ENCODE measurements around the gene TCP11X2.
"Not testable (repeated sequence)": the region's sequence is repeated elsewhere in the genome, so short reads cannot be mapped to it uniquely, and the experiment has no call there.

TCP11X2 gene

DNA sequence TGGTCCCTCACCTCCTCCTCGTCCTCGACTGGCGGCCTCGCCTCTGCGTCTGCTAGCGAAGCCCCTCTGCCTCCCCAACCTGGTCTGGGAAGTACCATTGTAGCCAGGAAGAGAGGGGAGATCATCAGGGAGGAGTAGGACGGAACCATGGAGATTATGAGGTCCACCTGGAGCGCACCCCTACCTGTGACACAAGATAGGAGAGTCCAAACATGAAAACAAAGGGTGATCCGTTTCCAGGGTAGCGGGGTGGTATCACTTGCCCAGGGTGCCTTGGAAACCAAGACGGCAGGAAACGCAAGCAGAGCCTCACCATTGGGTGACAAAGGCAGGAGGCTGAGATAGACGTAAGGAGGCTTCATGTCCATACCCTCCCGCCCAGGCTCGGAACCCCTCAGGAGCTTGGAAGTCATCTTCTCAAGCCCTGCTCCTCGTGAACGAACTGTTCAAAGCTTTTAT is at the start of gene TCP11X2:
Gene TCP11X2 (minus strand): TSS at position 51 of the 459 bp plus-strand sequence.
- H3K4me3 Mint-ChIP-seq, H3K36me3 Mint-ChIP-seq, DNase-seq, CTCF ChIA-PET, H3K27me3 Mint-ChIP-seq, H3K27ac Mint-ChIP-seq, H3K9me3 Mint-ChIP-seq, H3K4me1 Mint-ChIP-seq: not testable (repeated sequence)

DNA sequence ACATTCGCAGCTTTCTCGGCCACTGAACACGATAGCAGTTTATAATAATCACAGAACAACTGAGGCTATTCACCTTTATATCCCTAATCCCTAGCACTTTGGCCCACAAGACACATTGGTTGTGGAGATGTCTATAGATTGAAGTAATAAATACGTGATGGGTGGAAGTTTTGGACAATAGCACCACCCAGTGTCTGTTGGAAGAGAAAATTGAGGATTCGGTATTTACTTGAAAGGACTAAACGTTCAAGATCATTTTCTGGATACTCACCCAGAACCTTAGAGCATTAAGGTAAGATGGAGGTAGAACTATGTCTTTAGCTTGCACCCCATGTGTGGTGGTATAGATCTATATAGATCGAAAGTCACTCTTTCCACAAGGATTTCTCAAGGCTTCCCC is 45.7 kb upstream of the TCP11X2 start:
- H3K36me3 Mint-ChIP-seq = no peaks in the 10 kb centered on the region

DNA sequence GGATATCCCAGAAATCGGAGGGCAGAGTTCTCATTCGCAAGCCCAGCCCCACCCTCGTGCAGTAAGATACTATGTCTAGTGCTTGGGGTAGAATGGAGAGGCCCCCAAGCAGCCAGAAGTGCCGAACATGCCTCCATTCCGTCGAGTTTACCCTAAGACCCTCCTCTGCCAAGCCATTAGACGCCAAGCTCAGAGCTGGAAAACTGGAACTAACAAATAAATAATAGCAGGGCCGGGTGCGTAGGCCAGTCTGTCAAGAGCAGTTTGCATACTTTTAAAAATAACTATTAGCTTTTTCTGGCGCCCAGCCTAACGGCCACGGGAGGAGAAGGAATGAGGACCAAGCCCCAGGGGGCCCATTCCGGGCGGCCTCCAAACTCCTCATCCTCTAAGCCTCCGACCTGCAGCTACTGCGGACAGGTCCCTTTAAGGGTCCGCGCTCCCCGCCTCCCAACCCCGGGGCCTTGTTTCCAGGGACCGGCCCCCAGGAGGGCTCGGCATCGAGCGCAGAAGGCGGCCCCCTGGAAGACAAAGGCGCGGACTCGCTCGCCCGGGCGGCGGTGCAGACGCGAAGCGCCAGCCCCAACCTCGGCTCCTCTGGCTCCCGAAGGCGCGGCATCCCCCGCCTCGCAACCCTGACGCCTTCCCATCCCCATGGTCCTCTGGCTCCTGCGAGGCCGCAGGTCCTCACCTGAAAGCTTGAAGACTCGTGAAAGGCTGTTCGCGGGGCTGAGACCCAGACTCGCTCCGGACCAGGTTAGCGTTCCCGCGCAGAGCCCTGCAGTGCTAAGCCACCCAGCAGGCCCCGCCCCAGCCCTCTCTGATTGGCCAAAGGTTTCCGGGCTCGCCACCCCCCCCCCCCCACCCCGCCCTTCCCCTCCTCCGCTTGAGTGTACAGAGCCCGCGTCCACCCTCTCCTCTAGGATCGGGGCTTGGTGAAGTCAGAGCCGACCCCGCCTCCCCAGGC is 44.6 kb upstream of the TCP11X2 start, which contains the start of gene TMSB15A:
Gene TMSB15A (minus strand): TSS at position 765 of the 967 bp plus-strand sequence.
- H3K4me3 Mint-ChIP-seq = peak within 1 kb of the TSS; percentile 69
- H3K4me1 Mint-ChIP-seq = peaks cover 12% of the 10 kb centered on the region
- CTCF ChIA-PET = no interaction called here
- peaks cover 24% of the 10 kb centered on the region for H3K27me3 Mint-ChIP-seq
- no peaks in the 10 kb centered on the region for H3K9me3 Mint-ChIP-seq
- DNase-seq = peak; percentile 65
- H3K36me3 Mint-ChIP-seq = no peaks in the 10 kb centered on the region
- H3K27ac Mint-ChIP-seq = no peak within 1 kb of the TSS

More for the DNA sequence above, 45.7 kb upstream of the TCP11X2 start:
- DNase-seq = no peak
- peaks cover 24% of the 10 kb centered on the region for H3K27me3 Mint-ChIP-seq
- peaks cover 12% of the 10 kb centered on the region for H3K4me1 Mint-ChIP-seq
- no peak overlapping the region for H3K4me3 Mint-ChIP-seq
- no peaks in the 10 kb centered on the region for H3K9me3 Mint-ChIP-seq
- H3K27ac Mint-ChIP-seq = no peak overlapping the region
- CTCF ChIA-PET = no interaction called here

DNA sequence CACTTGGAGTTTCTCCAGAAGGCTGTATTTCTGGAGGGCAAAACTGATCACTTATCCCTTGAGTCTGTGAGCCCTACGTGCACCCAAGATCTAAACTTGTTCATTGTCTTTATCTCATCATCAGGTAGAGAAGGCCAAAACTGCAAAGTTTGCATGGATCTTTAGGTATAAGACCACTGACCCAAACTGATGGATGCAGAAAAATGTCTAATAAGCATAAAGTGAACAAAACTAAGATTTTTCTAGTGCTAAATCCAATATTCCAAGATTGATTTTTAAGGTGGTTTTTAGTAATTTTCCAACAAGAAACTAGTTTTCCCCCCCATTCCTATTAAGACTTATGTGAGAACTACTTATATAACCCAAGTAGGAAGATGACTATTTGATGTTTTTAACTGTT is 42.9 kb upstream of the TCP11X2 start:
- H3K4me1 Mint-ChIP-seq = peaks cover 12% of the 10 kb centered on the region
- H3K36me3 Mint-ChIP-seq = no peaks in the 10 kb centered on the region
- H3K4me3 Mint-ChIP-seq = no peak overlapping the region
- no peaks in the 10 kb centered on the region for H3K9me3 Mint-ChIP-seq
- DNase-seq = no peak
- CTCF ChIA-PET = no interaction called here
- H3K27me3 Mint-ChIP-seq = peaks cover 27% of the 10 kb centered on the region
- H3K27ac Mint-ChIP-seq = no peak overlapping the region

DNA sequence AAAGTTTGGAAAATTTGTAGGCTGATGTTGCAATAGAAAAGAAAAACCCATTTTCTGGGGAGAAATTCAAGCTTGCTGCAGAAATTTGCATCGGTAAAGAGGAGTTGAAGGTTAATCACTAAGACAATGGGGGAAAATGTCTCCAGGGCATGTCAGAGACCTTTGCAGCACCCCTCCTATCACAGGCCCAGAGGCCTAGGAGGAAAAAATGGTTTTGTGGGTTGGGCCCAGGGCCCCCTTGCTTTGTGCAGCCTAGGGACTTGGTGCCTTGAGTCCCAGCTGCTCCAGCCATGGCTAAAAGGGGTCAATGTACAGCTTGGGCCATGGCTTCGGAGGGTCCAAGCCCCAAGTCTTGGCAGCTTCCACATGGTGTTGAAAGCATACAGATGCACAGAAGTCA is 27.1 kb upstream of the TCP11X2 start:
- CTCF ChIA-PET = no interaction called here
- DNase-seq = no peak
- no peaks in the 10 kb centered on the region for H3K36me3 Mint-ChIP-seq
- H3K4me3 Mint-ChIP-seq = no peak overlapping the region
- H3K4me1 Mint-ChIP-seq = no peaks in the 10 kb centered on the region
- no peaks in the 10 kb centered on the region for H3K27me3 Mint-ChIP-seq
- no peaks in the 10 kb centered on the region for H3K9me3 Mint-ChIP-seq
- H3K27ac Mint-ChIP-seq = no peak overlapping the region

DNA sequence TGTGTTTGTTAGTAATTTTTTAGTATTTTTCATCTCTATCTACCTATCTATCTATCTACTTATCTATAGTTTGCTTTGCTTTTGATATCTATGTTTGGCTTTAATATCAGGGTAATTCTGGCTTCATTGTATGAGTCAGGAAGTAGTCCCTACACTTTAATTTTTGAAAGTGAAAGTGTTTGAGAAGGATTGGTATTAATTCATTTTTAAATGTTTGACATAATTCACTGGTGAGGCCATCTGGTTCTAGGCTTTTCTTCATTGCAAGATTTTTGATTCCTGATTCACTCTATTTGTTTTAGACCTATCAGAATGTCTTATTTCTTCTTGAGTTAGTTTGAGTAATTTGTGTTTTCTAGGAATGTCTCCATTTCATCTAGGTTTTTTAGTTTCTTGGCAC is 20.2 kb upstream of the TCP11X2 start:
- no peak overlapping the region for H3K27ac Mint-ChIP-seq
- no peaks in the 10 kb centered on the region for H3K9me3 Mint-ChIP-seq
- no peaks in the 10 kb centered on the region for H3K4me1 Mint-ChIP-seq
- H3K4me3 Mint-ChIP-seq = no peak overlapping the region
- no peaks in the 10 kb centered on the region for H3K36me3 Mint-ChIP-seq
- no peak for DNase-seq
- CTCF ChIA-PET = no interaction called here
- no peaks in the 10 kb centered on the region for H3K27me3 Mint-ChIP-seq

DNA sequence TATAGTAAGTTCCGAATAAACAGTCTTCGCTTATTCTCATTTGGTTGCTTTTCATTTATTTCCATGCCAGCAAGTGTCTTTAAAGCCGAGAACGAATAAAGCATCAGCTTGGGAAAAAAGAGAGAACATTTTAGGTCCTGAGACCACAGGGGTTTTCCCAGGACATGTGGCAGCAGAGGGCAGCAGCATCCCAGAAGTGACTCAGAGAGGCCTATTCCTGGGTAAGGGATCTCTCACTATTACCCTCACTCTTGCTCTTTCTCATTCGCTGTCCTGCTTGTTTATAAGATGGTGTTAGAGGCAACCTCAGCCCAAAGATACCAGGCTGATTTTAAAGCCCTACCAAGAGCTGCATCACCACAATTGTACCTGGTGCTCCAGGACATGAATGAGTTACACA is 7.2 kb upstream of the TCP11X2 start:
- not testable (repeated sequence) for H3K4me3 Mint-ChIP-seq, H3K27ac Mint-ChIP-seq

DNA sequence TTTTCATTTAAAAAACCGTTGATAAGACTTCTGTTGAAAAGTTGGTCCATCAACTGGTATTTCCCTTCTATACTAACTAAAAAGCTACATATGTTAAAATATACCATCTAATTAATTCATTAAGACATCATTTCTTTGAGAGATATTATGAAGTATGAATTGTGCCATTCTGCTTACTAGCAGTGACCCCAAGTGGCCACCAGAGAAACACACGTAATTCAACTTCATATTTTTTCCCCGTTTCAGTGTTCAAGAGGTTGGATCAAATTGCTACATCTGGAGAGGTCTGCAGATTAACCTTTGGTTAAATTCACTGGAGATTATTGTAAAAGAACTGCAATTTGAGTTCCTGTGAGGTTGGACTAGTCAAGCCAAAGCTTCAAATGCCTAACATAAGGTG is 1.4 kb downstream of the TCP11X2 start:
- DNase-seq, H3K4me1 Mint-ChIP-seq, H3K36me3 Mint-ChIP-seq, CTCF ChIA-PET, H3K27me3 Mint-ChIP-seq, H3K27ac Mint-ChIP-seq, H3K9me3 Mint-ChIP-seq, H3K4me3 Mint-ChIP-seq: not testable (repeated sequence)

More for the DNA sequence above, 7.2 kb upstream of the TCP11X2 start:
- H3K4me1 Mint-ChIP-seq, DNase-seq, H3K9me3 Mint-ChIP-seq, H3K27me3 Mint-ChIP-seq, H3K36me3 Mint-ChIP-seq, CTCF ChIA-PET: not testable (repeated sequence)

DNA sequence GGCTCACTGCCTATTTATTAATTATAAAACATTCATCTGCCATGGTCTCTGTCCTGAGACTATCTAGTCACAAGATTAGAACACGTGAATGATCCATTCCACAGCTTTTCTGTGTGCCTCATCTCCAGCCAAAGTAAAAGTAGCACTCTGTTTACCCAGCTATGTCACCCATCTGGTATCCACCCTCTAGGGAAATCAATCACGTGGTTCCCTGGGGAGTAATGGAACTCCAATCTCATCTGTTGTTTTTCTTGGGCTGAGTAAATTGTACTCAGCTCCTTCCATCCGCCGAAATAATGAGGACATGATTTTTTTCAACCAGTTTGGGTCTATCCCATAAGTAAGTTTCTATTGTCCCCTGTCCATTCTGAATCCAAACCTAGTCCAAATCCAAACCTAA is 13.0 kb downstream of the TCP11X2 start:
- H3K36me3 Mint-ChIP-seq, CTCF ChIA-PET, H3K27ac Mint-ChIP-seq, H3K27me3 Mint-ChIP-seq, H3K4me1 Mint-ChIP-seq, H3K9me3 Mint-ChIP-seq, H3K4me3 Mint-ChIP-seq, DNase-seq: not testable (repeated sequence)

DNA sequence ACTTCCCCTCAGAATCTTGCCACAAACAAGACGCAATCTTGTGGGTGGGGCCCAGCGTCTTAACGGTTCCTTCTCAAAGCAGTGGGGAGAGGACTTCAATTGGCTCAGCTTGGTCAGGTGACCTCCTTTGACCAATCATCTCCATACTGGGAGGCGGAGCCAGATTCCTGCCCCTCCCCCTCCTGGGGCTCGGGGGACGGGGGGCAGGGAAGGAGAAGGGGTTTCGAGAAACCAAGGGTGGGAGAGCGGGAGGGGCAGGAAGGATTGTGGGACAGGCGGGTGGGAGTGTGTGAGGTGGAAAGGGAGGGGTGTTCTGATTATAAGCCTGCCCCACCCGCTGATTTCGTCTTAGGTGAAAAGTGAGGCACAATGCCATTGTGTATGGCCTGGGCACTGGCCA is 31.7 kb downstream of the TCP11X2 start, which contains the start of gene NXF2B:
Gene NXF2B (minus strand): TSS at position 101 of the 400 bp plus-strand sequence. CDS start 59,972 bp downstream, outside the sequence.
- H3K4me3 Mint-ChIP-seq, H3K27ac Mint-ChIP-seq, DNase-seq, H3K27me3 Mint-ChIP-seq, H3K36me3 Mint-ChIP-seq, CTCF ChIA-PET, H3K9me3 Mint-ChIP-seq, H3K4me1 Mint-ChIP-seq: not testable (repeated sequence)

DNA sequence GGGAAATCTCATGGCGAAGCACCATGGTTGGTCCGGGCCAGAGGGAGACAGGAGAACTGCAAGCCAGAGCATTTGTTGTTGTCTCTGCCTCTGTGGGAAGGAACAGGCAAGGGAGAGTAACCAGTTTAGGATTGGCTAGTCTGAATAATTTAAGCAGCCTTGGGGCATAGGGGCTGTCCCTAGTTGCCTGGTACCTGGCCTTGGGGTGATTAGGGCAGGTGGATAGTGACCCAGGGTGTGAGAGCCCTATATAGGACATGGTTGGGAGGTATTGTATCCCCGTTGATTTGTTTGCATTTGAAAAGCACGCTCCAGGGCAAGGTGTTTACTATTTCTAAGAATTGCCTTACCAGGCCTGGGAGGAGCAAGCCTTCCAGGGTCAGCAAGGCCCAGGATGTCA is 57.1 kb downstream of the TCP11X2 start:
- DNase-seq, H3K9me3 Mint-ChIP-seq, CTCF ChIA-PET, H3K4me3 Mint-ChIP-seq, H3K36me3 Mint-ChIP-seq, H3K27me3 Mint-ChIP-seq, H3K27ac Mint-ChIP-seq, H3K4me1 Mint-ChIP-seq: not testable (repeated sequence)

All from activated naive CD4-positive, alpha-beta T cell treated with anti-CD3 and anti-CD28 coated beads, Interleukin-2, amount 10 ng/mL, durations not matched to agents 7 days and 5 days (primary cell).